ENCODE results near the gene ZNF683. TPM values are rescaled to one million over a fixed set of nuclear protein-coding genes. Genes with fewer than 3 reads are reported as not detected.

The ZNF683 gene
- total RNA-seq, 1 donor from 2014 or later: not detected

DNA sequence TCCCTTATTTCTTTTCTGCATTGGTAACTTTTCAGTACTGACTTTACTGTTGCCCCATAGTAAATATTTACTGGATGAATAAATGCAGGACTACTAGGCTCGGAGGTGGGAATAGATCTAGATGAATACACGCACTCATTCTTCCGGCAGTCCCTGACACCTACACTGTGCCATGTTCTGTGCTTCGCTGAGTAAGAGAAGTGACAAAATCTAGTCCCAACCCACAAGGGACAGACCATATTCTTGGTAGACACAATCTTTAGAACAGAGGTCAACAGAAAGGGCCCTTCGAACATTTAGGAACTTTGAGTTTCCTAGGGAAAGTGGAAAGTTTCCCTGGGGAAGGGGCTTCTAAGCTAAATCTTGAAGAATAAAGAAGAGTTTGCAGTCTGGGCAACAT lies 58.0 kb downstream of the ZNF683 start:
- TF ChIP-seq, protein P1, sequence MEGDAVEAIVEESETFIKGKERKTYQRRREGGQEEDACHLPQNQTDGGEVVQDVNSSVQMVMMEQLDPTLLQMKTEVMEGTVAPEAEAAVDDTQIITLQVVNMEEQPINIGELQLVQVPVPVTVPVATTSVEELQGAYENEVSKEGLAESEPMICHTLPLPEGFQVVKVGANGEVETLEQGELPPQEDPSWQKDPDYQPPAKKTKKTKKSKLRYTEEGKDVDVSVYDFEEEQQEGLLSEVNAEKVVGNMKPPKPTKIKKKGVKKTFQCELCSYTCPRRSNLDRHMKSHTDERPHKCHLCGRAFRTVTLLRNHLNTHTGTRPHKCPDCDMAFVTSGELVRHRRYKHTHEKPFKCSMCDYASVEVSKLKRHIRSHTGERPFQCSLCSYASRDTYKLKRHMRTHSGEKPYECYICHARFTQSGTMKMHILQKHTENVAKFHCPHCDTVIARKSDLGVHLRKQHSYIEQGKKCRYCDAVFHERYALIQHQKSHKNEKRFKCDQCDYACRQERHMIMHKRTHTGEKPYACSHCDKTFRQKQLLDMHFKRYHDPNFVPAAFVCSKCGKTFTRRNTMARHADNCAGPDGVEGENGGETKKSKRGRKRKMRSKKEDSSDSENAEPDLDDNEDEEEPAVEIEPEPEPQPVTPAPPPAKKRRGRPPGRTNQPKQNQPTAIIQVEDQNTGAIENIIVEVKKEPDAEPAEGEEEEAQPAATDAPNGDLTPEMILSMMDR (IDR thresholded peaks at IDR 0.05): no peak
- Histone ChIP-seq H3K36me3 (no peaks in the 10 kb centered on the region), H3K9me3 (no peaks in the 10 kb centered on the region), H3K4me3 (no peak overlapping the region), H3K4me1 (no peaks in the 10 kb centered on the region), H3K27me3 (no peaks in the 10 kb centered on the region), H3K27ac (no peak overlapping the region)
- DNase-seq (ENCODE audit: low spot score in 2 of 2): no peak
- intact Hi-C loops (cut with DNase I): no loop called here

Other genes with a start within 250 kb of the ZNF683 start
- 60.0 TPM for gene FAM110D, start 213.7 kb downstream of the ZNF683 start, total RNA-seq
- gene C1orf232, start 203.8 kb downstream of the ZNF683 start, total RNA-seq: not detected
- 90.0 TPM for gene ZNF593, start 202.8 kb downstream of the ZNF683 start, total RNA-seq
- gene ZNF593OS, start 200.9 kb downstream of the ZNF683 start, total RNA-seq: not detected
- not detected for gene CNKSR1, start 195.3 kb downstream of the ZNF683 start, total RNA-seq
- not detected for gene CATSPER4, start 182.1 kb downstream of the ZNF683 start, total RNA-seq
- 5.0 TPM for gene CEP85, start 138.6 kb downstream of the ZNF683 start, total RNA-seq
- gene SH3BGRL3, start 92.7 kb downstream of the ZNF683 start, total RNA-seq: 228 TPM
- gene UBXN11, start 66.1 kb downstream of the ZNF683 start, total RNA-seq: 14.5 TPM
- not detected for gene CD52, start 54.8 kb downstream of the ZNF683 start, total RNA-seq
- not detected for gene CRYBG2, start 18.6 kb downstream of the ZNF683 start, total RNA-seq
- not detected for gene LIN28A, start 38.1 kb upstream of the ZNF683 start, total RNA-seq
- gene DHDDS, start 59.6 kb upstream of the ZNF683 start, total RNA-seq: 54.2 TPM
- 97.7 TPM for gene HMGN2, start 99.7 kb upstream of the ZNF683 start, total RNA-seq
- 9.6 TPM for gene RPS6KA1, start 157.0 kb upstream of the ZNF683 start, total RNA-seq

All from ascending aorta (tissue), 2 donors.